GM21717 (cell line): ENCODE data around the gene UBTD1.

ENCODE experiments used
- ATAC-seq: cut with Tn5 transposase; IDR thresholded peaks from one replicate; pipeline ENCODE4 v1.9.1; 2021; ENCODE audit warnings: mild to moderate bottlenecking, moderate library complexity; ENCODE audit not compliant: unreplicated experiment

Gene UBTD1

GRCh38 chr10:97481071-97481470 lies 17.7 kb upstream of the UBTD1 start:
- no peak for ATAC-seq

- no peak for ATAC-seq
Observed at GRCh38 chr10:97482381-97482780, 16.3 kb upstream of the UBTD1 start.

GRCh38 chr10:97483506-97483905 lies 15.2 kb upstream of the UBTD1 start:
- no peak for ATAC-seq

DNA sequence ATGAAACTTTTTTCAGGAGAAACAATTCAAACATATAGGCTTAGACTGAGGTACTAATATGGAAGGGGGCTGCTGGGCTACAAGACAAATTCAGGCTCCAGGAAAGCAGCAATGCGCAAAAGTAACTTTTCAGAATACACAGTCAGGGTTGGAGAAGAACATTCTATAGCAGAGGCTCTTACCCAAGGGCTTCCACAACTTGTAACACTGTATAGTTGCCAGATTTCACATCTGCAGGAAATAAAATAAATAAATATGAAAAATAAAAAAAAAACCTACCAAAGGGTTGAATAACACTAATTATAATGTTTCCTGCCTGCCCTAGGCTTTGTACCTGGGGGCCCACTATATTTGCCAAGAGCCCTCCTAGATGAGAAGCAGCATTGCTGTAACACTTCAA lies 14.8 kb upstream of the UBTD1 start:
- ATAC-seq: no peak

- ATAC-seq: no peak
Observed at GRCh38 chr10:97485647-97486281, 13.0 kb upstream of the UBTD1 start.

DNA sequence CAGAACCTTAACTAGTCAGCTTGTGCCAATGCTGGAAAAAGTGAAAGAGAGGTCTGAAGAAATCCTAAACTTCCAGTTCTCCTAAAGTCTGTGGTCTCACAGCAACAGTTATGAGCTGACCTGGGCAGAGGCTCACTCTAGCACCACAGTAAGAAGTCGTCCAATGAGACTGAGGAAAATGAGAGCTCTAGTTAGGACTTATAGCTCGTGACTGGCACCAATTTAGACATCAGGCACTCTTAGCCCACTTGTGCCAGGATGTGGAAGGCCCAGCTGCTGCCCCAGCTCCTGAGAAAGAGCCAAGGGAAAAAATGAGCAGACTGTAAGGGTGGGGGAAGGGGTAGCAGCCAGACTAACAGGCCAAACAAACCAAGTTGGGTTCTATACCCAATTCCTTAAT lies 8.1 kb upstream of the UBTD1 start:
- ATAC-seq: no peak

DNA sequence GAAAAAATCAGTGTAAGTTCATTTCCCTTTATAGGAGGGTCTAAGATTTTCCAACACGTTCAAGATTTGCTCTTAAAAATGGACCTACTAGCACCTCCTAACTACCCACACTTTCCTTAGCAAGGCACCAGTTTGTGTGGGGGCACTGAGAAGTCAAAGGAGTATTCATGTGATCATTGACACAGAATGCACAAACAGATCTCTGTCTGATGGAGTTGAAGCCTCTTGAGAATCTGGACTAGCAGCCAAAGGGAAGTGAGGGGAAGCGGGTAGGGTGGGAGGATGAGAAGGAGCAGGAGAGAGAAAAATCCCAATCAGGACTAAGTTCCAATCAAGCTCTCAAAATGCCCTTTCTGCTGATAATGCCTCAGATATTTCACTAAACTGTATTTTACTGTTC lies 4.6 kb upstream of the UBTD1 start:
- no peak for ATAC-seq

DNA sequence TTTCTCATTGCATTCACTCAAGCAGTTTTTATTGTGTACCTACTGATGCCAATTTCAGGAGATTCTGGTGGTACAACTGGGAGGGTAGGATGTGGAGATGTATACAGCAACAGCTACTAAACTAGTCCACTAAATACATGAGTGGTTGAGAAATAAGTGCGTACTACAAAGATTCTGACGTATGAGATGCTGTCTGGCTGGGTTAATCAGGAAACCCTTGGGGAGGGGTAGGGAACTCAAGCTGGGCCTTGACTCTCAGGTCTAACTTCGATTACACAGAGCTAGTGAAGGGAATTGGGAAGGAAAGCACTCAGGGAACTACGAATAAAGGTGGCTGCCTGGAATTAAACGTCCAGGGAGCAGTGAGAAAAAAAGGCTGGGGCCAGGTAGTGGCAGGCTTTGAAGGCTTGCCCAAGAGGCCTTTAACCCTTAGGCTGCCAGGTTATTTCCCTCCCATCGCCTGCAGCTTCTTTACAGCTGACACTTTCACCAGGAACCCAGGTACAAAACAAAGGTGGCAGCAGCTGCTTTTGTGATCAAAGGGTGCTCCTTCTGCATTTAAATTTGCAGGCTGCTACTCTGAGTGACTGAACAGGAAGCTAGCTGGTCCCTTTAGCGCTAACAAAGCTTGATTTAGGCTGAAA lies 3.7 kb upstream of the UBTD1 start:
- ATAC-seq: no peak

DNA sequence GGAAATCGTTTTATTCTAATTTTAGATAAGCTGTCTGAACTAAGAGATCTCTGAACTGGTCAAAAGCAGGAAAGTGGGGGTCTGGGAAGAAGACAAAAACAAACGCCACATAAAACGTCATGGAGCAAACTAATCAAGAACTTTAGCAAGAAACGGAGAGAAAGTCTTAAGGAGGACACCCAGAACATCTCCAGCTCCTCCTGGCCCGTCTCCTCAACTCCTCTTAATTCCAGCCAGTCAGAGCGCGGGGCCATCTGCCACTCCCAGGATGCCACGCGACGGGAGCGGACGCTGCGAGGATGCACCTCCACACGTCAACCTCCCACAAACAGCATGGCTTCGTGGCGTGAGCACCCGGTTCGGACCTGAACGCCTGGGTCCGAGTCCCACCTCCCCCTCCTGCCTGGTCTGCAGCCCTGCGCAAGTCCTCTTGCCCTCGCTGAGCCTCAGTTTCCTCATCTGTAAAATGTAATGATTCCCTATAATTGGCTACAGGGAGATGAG lies 1.1 kb upstream of the UBTD1 start:
- peak; percentile 32 for ATAC-seq

DNA sequence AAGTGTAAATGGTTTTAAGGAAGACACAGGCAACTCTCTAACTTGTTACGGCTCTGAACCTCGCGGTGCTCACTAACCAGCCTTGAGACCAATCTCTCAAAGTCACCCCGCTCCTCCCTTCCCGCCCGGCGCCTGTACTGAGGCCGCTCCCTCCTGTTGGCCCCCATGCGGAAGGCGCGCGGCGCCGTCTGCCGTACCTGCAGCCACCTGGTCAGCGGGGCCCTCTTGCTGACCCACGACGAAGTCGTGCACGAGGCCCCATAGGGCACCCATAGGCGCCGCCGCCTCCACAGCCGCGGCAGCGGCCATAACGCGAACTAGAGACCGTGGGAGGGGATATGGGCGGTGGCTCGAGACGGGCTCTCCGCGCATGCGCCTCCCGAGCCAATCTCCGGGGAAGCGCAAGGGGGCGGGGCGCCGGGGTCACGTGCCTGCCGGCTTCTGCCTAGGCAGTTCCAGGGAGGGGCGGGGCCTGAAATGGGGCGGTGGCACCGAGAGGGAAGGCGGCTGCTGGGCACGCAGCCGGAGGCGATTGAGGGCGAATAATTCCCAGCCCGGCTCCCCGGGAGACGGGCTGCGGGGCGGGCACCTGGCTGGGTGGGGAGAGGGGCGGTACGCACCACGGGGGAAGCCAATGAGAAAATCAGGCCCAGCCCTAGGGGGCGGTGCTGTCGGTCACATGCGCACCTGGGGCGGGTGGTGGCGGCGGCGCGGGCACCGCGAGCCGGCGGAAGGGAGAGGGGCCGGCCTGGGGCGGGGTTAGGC lies 466 bp upstream of the UBTD1 start, which contains the start of gene MMS19:
Gene MMS19, minus strand, starts transcription at position 347 of the 765 bp plus-strand sequence. Its CDS starts 38 bp downstream, at position 309.
- peak; percentile 89 for ATAC-seq

DNA sequence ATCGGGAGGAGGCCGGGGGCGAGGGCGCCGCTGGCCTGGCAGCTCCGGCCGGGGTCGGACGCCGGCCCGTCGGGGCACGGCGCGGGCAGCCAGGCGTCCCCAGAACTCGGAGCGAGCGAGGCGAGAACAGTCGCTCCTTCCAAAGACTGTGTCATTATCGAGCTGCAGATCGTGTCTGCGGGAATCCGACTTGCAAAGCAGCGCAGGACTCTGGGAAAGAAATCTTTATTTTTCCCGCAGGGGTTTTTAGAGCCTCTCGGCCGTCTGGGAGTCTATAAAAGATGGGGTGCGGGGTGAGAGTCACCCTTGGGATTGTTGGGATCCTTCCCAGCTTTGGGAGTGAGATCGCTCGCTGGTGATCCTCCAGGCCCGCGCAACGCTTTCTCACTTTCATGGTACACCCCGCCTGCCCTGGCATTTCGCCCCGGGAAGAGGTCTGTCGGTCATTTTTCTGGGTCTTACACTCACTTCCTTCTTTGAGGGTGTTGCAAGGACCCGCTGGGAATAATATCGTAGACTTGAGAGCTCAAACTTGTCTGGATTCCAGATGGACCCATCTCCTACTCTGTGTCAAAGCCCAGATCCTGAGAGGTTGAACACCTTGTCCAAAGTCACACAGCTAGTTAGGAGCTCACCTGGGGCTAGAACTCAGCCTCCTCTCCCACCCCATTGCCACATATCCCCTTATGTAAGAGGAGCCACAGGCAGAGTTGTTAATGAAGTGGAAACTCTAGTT lies 1.0 kb downstream of the UBTD1 start:
- no peak for ATAC-seq

DNA sequence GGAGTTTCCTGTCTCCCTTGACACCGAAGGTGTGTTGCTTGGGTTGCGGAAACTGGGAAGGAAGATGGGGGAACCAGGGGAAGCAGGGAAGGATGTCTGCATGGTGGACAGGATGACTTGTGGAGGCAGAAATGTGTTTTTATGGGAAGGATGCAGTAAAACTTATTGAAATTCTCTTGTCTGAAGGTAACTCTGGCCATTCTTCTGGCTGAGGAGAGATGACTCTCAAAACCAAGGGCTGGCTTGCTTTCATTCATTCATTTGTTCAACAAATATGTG lies 1.5 kb downstream of the UBTD1 start:
- ATAC-seq: no peak

- ATAC-seq: no peak
Observed at GRCh38 chr10:97502916-97503315, 4.2 kb downstream of the UBTD1 start.

- ATAC-seq: no peak
Observed at GRCh38 chr10:97503406-97503805, 4.7 kb downstream of the UBTD1 start.

DNA sequence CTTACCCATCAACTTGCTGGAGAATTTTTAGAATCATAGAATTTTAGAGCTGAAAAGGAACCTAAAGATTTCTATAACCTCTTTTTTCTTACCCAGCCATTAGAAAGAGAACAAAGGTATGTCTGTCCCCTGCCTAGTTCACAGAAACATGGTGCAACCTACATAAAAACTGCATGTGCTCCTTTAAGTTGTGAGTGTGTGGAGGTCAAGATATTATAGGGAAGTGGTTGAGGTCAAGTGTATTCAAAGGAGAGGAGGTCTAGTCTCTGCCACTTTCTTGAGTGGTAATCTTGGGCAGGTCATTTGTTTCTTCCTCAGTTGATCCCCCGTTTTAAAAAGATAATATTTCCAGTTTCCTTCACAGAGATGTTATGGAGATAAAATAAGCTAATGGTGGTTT lies 6.4 kb downstream of the UBTD1 start:
- no peak for ATAC-seq

DNA sequence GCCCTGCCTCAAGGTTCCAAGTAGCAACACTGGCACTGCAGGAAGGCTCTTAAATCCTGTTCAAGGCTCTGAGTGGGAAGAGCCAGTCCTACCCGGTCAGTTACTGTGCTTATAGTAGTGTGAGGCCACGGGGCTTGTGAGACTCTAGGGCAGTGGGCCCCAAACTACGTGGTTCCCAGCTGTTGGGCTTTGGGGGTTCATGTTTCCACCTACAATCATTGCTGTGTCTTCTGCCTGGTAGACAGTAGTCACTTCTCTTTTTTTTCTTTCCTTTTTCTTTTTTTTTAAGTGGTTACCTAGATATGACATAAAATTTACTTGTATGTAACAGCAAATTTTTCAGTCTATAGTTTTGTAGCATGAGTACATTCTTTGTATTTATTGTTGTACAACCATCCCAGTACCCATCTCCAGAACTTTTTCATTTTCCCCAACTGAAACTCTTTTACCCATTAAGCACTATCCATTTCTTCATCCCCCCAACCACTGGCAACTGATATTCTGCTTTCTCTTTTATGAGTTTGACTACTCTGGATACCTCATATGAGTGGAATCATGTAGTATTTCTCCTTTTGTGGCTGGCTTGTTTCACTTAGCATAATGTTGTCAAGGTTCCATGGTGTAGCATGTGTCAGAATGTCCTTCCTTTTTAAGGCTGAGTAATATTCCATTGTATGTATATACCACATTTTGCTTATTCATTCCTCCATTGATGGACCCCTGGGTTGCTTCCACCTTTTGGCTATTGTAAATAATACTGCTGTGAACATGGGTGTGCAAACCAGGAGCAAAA lies 7.7 kb downstream of the UBTD1 start:
- no peak for ATAC-seq

DNA sequence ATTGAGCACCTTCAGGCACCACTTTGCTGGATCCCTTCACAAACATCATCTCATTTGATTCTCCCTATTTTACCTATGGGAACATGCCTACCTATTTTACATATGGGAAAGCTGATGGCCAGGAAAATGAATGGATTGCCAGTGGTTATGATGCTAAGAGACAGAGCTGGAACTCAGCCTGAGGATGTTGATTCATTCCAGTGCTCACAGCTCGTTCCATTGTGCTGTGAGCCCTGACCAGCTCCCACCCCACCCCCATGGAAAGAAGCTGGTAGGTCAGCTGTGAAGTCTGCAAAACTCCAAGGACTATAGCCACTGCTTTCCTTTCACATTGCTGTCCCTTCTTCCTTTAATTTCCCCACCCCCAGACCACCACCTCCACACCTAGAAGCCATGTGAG lies 9.6 kb downstream of the UBTD1 start:
- ATAC-seq: no peak

DNA sequence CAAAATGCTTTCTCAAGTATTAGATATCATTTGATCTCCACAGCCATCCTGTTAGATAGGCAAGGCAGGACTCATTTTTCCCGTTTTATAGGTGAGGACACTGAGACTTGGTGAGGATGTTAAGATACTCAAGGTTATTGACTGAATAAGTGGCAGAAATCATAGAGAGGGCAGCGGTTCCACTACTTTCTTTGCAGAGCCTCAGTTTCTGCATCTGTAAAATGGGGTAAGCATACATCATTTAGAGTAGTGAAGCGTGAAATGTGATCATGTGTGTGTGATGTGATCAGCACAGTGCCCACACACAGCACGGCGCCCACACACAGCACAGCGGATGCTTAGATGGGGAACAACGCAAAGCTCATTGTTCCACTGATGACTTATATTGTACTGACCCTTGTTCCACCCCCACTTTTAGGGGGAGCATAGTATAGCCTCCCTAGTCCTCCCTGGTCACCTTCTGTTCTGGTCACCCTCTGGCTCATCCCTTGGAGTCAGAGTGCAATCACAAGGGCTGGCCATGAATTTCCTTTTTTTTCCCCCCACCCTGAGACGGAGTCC lies 10.5 kb downstream of the UBTD1 start:
- ATAC-seq: no peak

- no peak for ATAC-seq
Observed at GRCh38 chr10:97510686-97511085, 12.0 kb downstream of the UBTD1 start.

DNA sequence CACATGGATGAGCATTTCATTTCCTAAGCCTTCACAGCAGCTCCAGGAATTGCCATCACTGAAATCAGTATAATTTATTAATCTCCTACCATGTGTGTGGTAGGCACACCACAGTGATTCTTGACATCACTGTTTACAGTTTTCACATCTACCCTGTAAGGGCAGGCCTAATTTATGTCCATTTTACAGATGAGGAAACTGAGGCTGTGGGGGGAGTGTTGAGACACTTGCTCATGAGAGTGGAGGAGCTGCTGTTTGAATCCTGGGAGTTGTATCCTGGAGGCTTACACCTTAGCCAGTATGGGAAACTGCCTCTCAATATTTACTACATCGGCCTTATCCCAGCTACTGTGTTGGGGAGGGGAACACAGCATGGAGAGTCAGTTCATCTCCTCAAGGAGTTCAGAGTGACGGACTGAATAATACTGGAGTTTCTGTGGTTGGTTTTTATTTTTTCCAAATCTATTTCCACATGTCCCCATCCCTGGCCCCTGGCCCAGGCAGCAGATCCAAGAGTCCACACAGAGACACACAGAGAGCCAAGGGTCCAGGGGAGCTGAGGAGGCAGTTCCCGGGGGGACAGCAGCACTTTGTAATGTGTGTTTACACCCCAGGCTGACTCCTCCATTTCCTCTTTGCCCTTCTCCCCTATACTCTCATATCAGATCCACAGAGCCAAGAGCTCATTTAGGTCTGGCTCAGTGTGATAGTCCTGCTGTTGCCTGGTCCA lies 13.2 kb downstream of the UBTD1 start:
- no peak for ATAC-seq
